Endothelial cell of umbilical vein (primary cell): ENCODE measurements around the gene MACO1.
"Not testable (repeated sequence)": the region's sequence is repeated elsewhere in the genome, so short reads cannot be mapped to it uniquely, and the experiment has no call there.

Experiments
- EZH2 ChIP-seq: IDR thresholded peaks from 2 replicates; pipeline ENCODE4 v1.6.1; 2012; ENCODE audit warnings: borderline replicate concordance, low read depth, mild to moderate bottlenecking, moderate library complexity, low read length, inconsistent platforms; ENCODE audit not compliant: severe bottlenecking
- GATA2 ChIP-seq: IDR thresholded peaks from 2 replicates; pipeline ENCODE4 v1.7.0; 2011; ENCODE audit warnings: low read depth, mild to moderate bottlenecking, moderate library complexity, mixed read lengths, low read length; ENCODE audit not compliant: insufficient read length, insufficient read depth
- POLR2A ChIP-seq: IDR thresholded peaks from 2 replicates; pipeline ENCODE4 v1.6.1; 2012; ENCODE audit warnings: low read depth, mild to moderate bottlenecking, control low read depth, low read length
- POLR2AphosphoS5 ChIP-seq: IDR thresholded peaks from 2 replicates; pipeline ENCODE4 v1.6.1; 2012; ENCODE audit warnings: low read depth, mild to moderate bottlenecking, control low read depth, low read length, moderate library complexity; ENCODE audit not compliant: insufficient read depth
- TF ChIP-seq, protein P1 (sequence below), 2 donors: IDR thresholded peaks; 1 replicate in 1 of 2; 2 replicates in 1 of 2; pipeline ENCODE4 v1.5.1; 2011; ENCODE audit warnings: low read length in 2 of 2, mild to moderate bottlenecking in 2 of 2, moderate library complexity in 2 of 2, control low read depth in 1 of 2, inconsistent platforms in 1 of 2, low read depth in 1 of 2; ENCODE audit not compliant: insufficient read depth in 1 of 2; ENCODE audit errors: extremely low read depth in 1 of 2
- TF ChIP-seq, protein P2 (sequence below): IDR thresholded peaks from 2 replicates; pipeline ENCODE4 v1.6.1; 2011; ENCODE audit not compliant: insufficient read depth, insufficient read length

DNA sequence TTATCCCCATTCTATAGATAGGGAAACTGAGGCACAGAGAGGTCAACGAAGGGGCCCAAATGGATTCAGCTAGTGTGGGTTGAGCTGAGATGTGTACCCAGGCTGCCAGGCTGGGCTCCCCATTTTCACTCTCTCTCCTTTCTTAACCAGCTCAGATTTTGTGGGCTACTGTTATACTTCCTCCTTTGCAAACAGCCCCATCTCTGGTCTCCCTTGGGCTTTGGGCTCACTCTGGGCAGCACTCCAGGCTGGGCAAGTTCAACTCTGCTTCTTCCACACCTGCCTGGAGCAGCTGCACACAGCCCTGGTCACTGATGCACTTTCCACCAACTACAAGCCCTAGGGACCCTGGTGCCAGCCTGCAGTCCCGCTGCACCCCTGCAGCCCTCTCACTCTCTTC is 32.6 kb upstream of the MACO1 start:
- not testable (repeated sequence) for TF ChIP-seq EZH2, POLR2A, POLR2AphosphoS5, GATA2
- TF ChIP-seq, protein P1, sequence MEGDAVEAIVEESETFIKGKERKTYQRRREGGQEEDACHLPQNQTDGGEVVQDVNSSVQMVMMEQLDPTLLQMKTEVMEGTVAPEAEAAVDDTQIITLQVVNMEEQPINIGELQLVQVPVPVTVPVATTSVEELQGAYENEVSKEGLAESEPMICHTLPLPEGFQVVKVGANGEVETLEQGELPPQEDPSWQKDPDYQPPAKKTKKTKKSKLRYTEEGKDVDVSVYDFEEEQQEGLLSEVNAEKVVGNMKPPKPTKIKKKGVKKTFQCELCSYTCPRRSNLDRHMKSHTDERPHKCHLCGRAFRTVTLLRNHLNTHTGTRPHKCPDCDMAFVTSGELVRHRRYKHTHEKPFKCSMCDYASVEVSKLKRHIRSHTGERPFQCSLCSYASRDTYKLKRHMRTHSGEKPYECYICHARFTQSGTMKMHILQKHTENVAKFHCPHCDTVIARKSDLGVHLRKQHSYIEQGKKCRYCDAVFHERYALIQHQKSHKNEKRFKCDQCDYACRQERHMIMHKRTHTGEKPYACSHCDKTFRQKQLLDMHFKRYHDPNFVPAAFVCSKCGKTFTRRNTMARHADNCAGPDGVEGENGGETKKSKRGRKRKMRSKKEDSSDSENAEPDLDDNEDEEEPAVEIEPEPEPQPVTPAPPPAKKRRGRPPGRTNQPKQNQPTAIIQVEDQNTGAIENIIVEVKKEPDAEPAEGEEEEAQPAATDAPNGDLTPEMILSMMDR (IDR thresholded peaks at IDR 0.05; ENCODE audit: extremely low read depth in 1 of 2, insufficient read depth in 1 of 2, low read depth in 1 of 2, low read length in 2 of 2), result not testable (repeated sequence)
- TF ChIP-seq, protein P2, sequence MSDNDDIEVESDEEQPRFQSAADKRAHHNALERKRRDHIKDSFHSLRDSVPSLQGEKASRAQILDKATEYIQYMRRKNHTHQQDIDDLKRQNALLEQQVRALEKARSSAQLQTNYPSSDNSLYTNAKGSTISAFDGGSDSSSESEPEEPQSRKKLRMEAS, result not testable (repeated sequence)
